HFFc6 (cell line): ENCODE data around the gene LURAP1L. TPM values are rescaled to one million over a fixed set of nuclear protein-coding genes. Genes with fewer than 3 reads are reported as not detected.
A peak's percentile ranks its signal among the peaks of the same experiment; 100 is the strongest.

Experiments
- DNase-seq: peaks from one replicate; pipeline ENCODE4 v3.0.0-alpha.2; 2018
- H3K27ac Mint-ChIP-seq: 2 replicates; pipeline ENCODE4 v1.8.0; 2020; ENCODE audit warnings: mild to moderate bottlenecking, mixed read lengths
- H3K27me3 Mint-ChIP-seq: 2 replicates; pipeline ENCODE4 v1.8.0; 2021; ENCODE audit warnings: mild to moderate bottlenecking, moderate library complexity, mixed read lengths; ENCODE audit not compliant: insufficient read depth
- H3K36me3 Mint-ChIP-seq: 2 replicates; pipeline ENCODE4 v1.8.0; 2021; ENCODE audit warnings: low read depth, mixed read lengths
- H3K4me1 Mint-ChIP-seq: 2 replicates; pipeline ENCODE4 v1.8.0; 2020; ENCODE audit warnings: low read depth, mixed read lengths
- H3K4me3 Mint-ChIP-seq: 2 replicates; pipeline ENCODE4 v1.8.0; 2020; ENCODE audit warnings: mild to moderate bottlenecking, moderate library complexity, mixed read lengths
- H3K9me3 Mint-ChIP-seq: 2 replicates; pipeline ENCODE4 v1.8.0; 2020; ENCODE audit warnings: mild to moderate bottlenecking, mixed read lengths
- total RNA-seq, 6 experiments: library from RNA; stranded (reverse); fragmentation: NEBNext Ultra II Directional; extraction: Animal tissue kit (Norgen Biotek cat#: 25700); gene quantifications; 2 replicates in 1 of 6; 3 replicates in 5 of 6; pipeline ENCODE4 v1.2.3, GENCODE V29; 2021
- TF ChIP-seq, protein P1 (sequence below): fragments of 200-600 bp; sonication (generic); IDR thresholded peaks from 2 replicates; pipeline ENCODE4 v1.5.0; 2021; ENCODE audit warnings: antibody characterized with exemption, mild to moderate bottlenecking

LURAP1L gene
- total RNA-seq, 6 experiments from 2014 or later = 1.1 to 1.7 (median 1.3) TPM

DNA sequence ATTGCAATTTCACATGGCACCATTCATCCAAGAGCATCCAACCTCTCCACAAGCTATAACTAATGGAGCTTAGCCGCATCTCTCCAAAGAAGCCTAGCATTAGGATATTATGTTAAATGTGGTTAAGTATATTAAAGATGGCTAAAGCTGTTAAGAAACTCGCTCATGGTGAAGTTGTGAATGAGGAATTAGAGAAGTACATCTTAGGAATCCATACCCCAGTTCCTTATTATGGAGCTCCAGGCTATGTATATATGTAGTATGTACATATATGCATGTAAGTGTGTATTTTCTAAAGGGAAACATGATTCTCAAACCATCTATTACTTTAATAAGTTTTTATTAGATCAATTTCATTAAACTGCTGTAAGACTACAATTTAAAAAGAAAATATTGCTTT, 26.4 kb downstream of the LURAP1L start:
- Mint-ChIP-seq H3K27me3 (no peaks in the 10 kb centered on the region; the same call in 1 of the 2 replicates), H3K4me1 (peaks cover 23% of the 10 kb centered on the region), H3K4me3 (no peak overlapping the region), H3K9me3 (no peaks in the 10 kb centered on the region), H3K27ac (no peak overlapping the region), H3K36me3 (no peaks in the 10 kb centered on the region)
- TF ChIP-seq, protein P1, sequence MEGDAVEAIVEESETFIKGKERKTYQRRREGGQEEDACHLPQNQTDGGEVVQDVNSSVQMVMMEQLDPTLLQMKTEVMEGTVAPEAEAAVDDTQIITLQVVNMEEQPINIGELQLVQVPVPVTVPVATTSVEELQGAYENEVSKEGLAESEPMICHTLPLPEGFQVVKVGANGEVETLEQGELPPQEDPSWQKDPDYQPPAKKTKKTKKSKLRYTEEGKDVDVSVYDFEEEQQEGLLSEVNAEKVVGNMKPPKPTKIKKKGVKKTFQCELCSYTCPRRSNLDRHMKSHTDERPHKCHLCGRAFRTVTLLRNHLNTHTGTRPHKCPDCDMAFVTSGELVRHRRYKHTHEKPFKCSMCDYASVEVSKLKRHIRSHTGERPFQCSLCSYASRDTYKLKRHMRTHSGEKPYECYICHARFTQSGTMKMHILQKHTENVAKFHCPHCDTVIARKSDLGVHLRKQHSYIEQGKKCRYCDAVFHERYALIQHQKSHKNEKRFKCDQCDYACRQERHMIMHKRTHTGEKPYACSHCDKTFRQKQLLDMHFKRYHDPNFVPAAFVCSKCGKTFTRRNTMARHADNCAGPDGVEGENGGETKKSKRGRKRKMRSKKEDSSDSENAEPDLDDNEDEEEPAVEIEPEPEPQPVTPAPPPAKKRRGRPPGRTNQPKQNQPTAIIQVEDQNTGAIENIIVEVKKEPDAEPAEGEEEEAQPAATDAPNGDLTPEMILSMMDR = no peak
- DNase-seq = no peak

DNA sequence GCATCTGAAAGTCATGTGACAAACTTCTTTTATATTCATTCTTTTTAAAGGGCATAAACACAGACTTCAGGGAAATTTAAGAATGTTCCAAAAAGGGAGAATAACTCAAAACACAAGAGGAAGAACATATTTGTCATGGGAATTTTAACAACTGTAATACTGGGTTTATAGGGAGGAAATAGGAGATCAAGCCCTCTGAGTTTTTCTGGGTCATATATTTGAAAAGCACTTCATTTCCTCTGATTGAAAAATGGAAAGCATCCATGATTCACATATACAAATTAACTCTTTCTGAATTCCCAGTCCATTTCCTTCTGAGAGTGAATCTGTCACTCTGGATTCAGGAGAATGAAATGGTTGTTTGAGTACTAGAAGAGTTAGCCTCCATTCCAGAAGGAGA, 26.8 kb downstream of the LURAP1L start:
- Mint-ChIP-seq H3K9me3 (no peaks in the 10 kb centered on the region), H3K4me1 (peaks cover 23% of the 10 kb centered on the region), H3K27me3 (no peaks in the 10 kb centered on the region; the same call in 1 of the 2 replicates), H3K4me3 (no peak overlapping the region), H3K36me3 (no peaks in the 10 kb centered on the region), H3K27ac (0 out of 2 replicates have a peak overlapping the region, but pooled peaks have one; percentile 20)
- TF ChIP-seq, protein P1 = no peak
- no peak for DNase-seq

DNA sequence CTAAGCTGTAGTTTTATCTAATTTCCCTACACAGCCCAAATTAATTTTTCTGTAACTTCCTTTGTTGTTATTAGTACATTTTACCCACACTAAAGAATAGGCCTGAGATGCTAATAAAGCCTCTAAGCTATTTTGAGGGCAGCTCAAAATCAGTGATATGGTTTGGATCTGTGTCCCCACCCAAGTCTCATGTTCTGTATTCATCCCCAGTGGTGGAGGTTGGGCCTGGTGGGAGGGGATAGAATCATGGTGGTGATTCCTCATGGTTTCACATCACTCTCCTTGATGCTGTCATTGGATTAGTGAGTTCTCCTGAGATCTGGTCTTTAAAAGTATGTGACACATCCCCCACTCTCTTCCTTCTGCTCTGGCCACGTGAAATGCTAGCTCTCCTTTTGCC, 27.3 kb downstream of the LURAP1L start:
- Mint-ChIP-seq H3K36me3 (no peaks in the 10 kb centered on the region), H3K4me3 (no peak overlapping the region), H3K9me3 (no peaks in the 10 kb centered on the region), H3K4me1 (peaks cover 23% of the 10 kb centered on the region), H3K27me3 (no peaks in the 10 kb centered on the region; the same call in 1 of the 2 replicates), H3K27ac (peak overlapping the region; percentile 20; the same call in 1 of the 2 replicates)
- DNase-seq = no peak
- TF ChIP-seq, protein P1 = no peak

DNA sequence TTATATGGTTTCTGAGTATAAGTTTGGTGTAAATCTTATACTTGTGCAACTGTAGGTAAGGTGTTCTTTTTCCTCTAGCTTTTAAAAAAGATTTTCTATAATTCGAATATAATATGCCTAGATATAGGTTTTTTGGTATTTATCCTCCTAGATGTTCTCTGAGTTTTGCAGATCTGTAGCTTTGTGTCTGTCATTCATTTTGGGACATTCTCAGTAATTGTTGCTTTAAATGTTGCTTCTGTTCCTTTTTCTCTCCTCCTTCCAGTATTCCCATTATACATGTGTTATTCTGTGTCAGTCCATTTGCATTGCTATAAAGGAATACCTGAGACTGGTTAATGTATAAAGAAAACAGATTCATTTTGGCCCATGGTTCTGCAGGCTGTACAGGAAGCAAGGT, 33.7 kb downstream of the LURAP1L start:
- H3K4me1 Mint-ChIP-seq = peaks cover 20% of the 10 kb centered on the region
- TF ChIP-seq, protein P1 = no peak
- no peaks in the 10 kb centered on the region; the same call in 1 of the 2 replicates for H3K27me3 Mint-ChIP-seq
- no peak overlapping the region for H3K4me3 Mint-ChIP-seq
- no peak for DNase-seq
- no peaks in the 10 kb centered on the region for H3K9me3 Mint-ChIP-seq
- H3K27ac Mint-ChIP-seq = no peak overlapping the region
- H3K36me3 Mint-ChIP-seq = no peaks in the 10 kb centered on the region

DNA sequence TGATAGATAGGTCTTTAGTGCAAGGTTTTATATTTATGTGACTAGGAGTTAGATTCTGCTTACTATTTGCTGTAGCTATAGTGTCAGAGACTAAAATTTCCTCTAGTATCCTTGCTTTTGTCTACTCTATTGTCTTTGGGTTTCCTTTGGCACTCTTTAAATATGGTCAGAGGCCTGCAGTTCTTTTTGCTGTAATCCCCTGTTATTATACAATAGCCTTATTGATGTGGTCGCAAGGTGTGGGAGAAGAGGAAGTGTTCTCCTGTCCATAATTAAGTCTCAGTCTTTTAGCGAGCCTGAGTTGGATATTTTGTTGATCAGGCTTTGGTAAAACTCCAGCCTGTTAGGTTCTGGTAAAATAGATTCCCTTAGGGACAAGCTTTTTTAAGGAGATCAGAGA, 34.9 kb downstream of the LURAP1L start:
- Mint-ChIP-seq H3K4me3 (no peak overlapping the region), H3K4me1 (peaks cover 31% of the 10 kb centered on the region), H3K27ac (no peak overlapping the region), H3K36me3 (no peaks in the 10 kb centered on the region), H3K27me3 (no peaks in the 10 kb centered on the region; the same call in 1 of the 2 replicates), H3K9me3 (no peaks in the 10 kb centered on the region)
- TF ChIP-seq, protein P1 = no peak
- DNase-seq = no peak

DNA sequence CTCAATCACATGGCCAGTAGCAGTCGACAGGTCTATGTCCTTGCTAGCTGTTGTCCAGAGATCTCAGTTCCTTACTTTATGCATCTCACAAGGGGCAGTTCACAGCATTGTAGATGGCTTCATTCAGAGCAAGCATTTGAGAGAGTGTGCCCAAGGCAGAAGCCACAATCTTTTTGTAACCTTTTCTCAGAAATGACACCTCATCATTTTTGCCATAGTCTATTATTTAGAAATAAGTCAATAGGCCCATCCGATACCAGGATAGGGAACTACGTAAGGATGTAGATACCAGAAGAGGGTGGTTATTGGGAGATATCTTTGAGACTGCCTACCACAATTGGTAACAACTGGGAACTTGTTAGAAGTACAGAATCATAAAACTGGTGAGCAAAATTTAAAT, 37.1 kb downstream of the LURAP1L start:
- Mint-ChIP-seq H3K27ac (no peak overlapping the region), H3K27me3 (no peaks in the 10 kb centered on the region; the same call in 1 of the 2 replicates)

More for the DNA sequence above, 37.1 kb downstream of the LURAP1L start:
- Mint-ChIP-seq H3K4me3 (no peak overlapping the region), H3K4me1 (peaks cover 54% of the 10 kb centered on the region), H3K36me3 (no peaks in the 10 kb centered on the region), H3K9me3 (no peaks in the 10 kb centered on the region)
- TF ChIP-seq, protein P1 = no peak
- DNase-seq = no peak
